ENCODE measurements around the gene MAD1L1.

Gene MAD1L1

DNA sequence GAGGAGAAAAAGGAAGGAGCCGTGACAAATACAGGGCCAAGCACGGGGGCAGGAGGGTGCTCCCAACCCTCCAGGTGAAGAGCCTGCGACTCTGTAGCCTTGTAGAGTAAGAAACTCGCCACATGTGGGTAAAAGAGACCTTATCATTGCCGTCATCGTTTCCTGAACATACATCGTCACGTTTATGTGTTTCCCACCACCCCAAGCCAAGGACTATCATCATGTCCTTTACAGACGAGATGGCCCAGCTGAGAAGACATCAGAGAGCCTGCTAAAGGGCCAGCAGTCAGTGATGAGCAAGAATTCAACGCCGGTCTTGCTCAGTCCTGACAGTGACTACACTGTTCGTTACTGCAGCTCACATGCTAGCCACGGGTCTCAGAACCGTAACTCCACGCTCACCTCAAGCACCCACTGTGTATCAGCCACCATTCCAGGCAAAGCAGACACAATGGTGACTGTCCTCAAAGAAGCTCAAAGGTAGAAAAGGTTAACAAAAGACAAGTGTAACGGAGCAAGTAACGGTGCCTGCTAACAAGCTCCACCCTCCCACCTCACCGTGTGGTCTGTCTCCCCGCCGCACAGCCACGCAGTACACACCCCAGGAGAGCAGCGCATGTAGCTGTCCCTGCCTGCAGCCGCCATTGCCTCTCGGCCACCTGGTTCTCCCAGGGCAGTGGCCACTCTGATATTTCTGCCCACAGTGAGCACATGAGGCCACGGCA lies 147.8 kb downstream of the MAD1L1 start:
- H3K4me1 ChIP-seq (ENCODE audit: control insufficient read depth in 1 of 2, insufficient read depth in 1 of 2, low read depth in 1 of 2, low read length in 1 of 2), result peaks cover 0 to under 1% of the 10 kb centered on the region in 2 experiments
- no peaks in the 10 kb centered on the region for H3K27me3 ChIP-seq
- no peak overlapping the region for H3K4me3 ChIP-seq (ENCODE audit: low read depth in 1 of 2, low read length in 1 of 2)
- TF ChIP-seq CTCF (IDR thresholded peaks at IDR 0.05), result no peak
- no peak overlapping the region for H3K27ac ChIP-seq
- no peaks in the 10 kb centered on the region for H3K9me3 ChIP-seq
- H3K36me3 ChIP-seq, result peaks cover 10% of the 10 kb centered on the region

DNA sequence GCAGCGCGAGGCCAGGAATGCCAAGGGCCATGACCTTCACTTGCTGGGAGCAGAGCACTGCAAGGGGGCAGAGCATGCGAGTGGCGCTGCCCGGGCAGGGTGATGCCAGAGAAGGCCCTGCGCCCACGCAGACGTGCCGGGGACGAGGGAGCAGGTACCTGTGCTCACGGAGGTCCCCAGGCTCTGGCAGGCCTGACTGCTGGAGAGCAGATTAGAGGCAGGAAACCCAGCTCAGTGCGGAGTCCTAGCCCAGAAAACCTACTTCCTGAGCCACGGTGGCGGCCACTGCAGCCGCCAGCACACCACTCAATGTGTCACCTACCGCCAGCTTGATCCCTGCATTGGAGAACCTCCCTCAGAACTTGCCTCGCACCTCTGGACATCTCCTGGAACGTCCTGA lies 148.4 kb downstream of the MAD1L1 start:
- peaks cover 10% of the 10 kb centered on the region for H3K36me3 ChIP-seq
- no peaks in the 10 kb centered on the region for H3K9me3 ChIP-seq
- peaks cover 5 to 6% of the 10 kb centered on the region in 2 experiments for H3K4me1 ChIP-seq (ENCODE audit: control insufficient read depth in 1 of 2, insufficient read depth in 1 of 2, low read depth in 1 of 2, low read length in 1 of 2)
- H3K27ac ChIP-seq, result no peak overlapping the region
- no peak overlapping the region for H3K4me3 ChIP-seq (ENCODE audit: low read depth in 1 of 2, low read length in 1 of 2)
- no peak for TF ChIP-seq CTCF (IDR thresholded peaks at IDR 0.05)
- H3K27me3 ChIP-seq, result no peaks in the 10 kb centered on the region

- Histone ChIP-seq H3K4me3 (ENCODE audit: low read depth in 1 of 2, low read length in 1 of 2) (no peak overlapping the region), H3K9me3 (no peaks in the 10 kb centered on the region), H3K4me1 (ENCODE audit: control insufficient read depth in 1 of 2, insufficient read depth in 1 of 2, low read depth in 1 of 2, low read length in 1 of 2) (peaks cover 6 to 7% of the 10 kb centered on the region in 2 experiments), H3K27ac (no peak overlapping the region), H3K36me3 (peaks cover 10% of the 10 kb centered on the region), H3K27me3 (no peaks in the 10 kb centered on the region)
- TF ChIP-seq CTCF (IDR thresholded peaks at IDR 0.05), result no peak
Observed at GRCh38 chr7:2083362-2083761, 149.4 kb downstream of the MAD1L1 start.

- no peak overlapping the region for H3K4me3 ChIP-seq (ENCODE audit: low read depth in 1 of 2, low read length in 1 of 2)
- no peaks in the 10 kb centered on the region for H3K27me3 ChIP-seq
- TF ChIP-seq CTCF (IDR thresholded peaks at IDR 0.05), result no peak
- peaks cover 6 to 7% of the 10 kb centered on the region in 2 experiments for H3K4me1 ChIP-seq (ENCODE audit: control insufficient read depth in 1 of 2, insufficient read depth in 1 of 2, low read depth in 1 of 2, low read length in 1 of 2)
- no peak overlapping the region for H3K27ac ChIP-seq
- H3K36me3 ChIP-seq, result peaks cover 10% of the 10 kb centered on the region
- H3K9me3 ChIP-seq, result no peaks in the 10 kb centered on the region
Observed at GRCh38 chr7:2082139-2082998, 150.4 kb downstream of the MAD1L1 start.

- no peak overlapping the region for H3K27ac ChIP-seq
Observed at GRCh38 chr7:2081526-2082135, 151.1 kb downstream of the MAD1L1 start.

More at GRCh38 chr7:2081526-2082135, 151.1 kb downstream of the MAD1L1 start:
- no peak for TF ChIP-seq CTCF (IDR thresholded peaks at IDR 0.05)
- Histone ChIP-seq H3K27me3 (no peaks in the 10 kb centered on the region), H3K4me3 (ENCODE audit: low read depth in 1 of 2, low read length in 1 of 2) (no peak overlapping the region), H3K4me1 (ENCODE audit: control insufficient read depth in 1 of 2, insufficient read depth in 1 of 2, low read depth in 1 of 2, low read length in 1 of 2) (peaks cover 11 to 12% of the 10 kb centered on the region in 2 experiments), H3K9me3 (no peaks in the 10 kb centered on the region), H3K36me3 (peaks cover 10% of the 10 kb centered on the region)
